ENCODE results near the gene TSNAX. TPM values are rescaled to one million over a fixed set of nuclear protein-coding genes. Genes with fewer than 3 reads are reported as not detected.

TSNAX gene
- total RNA-seq, 1 donor from 2014 or later, result 34.0 TPM

- no peak for TF ChIP-seq CTCF (conservative IDR thresholded peaks at IDR 0.05)
- Mint-ChIP-seq H3K4me3 (no peak overlapping the region), H3K4me1 (ENCODE audit: unreplicated experiment) (peaks cover 4% of the 10 kb centered on the region), H3K27me3 (no peaks in the 10 kb centered on the region), H3K27ac (no peak overlapping the region), H3K36me3 (peaks cover 40% of the 10 kb centered on the region), H3K9me3 (no peaks in the 10 kb centered on the region)
- no peak for DNase-seq (ENCODE audit: extremely low spot score, unreplicated experiment)
These were observed 16.6 kb downstream of the TSNAX start for GRCh38 chr1:231544943-231545592.

GRCh38 chr1:231546693-231547092 lies 18.2 kb downstream of the TSNAX start:
- DNase-seq (ENCODE audit: extremely low spot score, unreplicated experiment), result no peak
- Mint-ChIP-seq H3K4me1 (ENCODE audit: unreplicated experiment) (peaks cover 9% of the 10 kb centered on the region), H3K4me3 (no peak overlapping the region), H3K27me3 (no peaks in the 10 kb centered on the region), H3K36me3 (peaks cover 27% of the 10 kb centered on the region), H3K9me3 (no peaks in the 10 kb centered on the region), H3K27ac (no peak overlapping the region)
- TF ChIP-seq CTCF (conservative IDR thresholded peaks at IDR 0.05), result no peak

- DNase-seq (ENCODE audit: extremely low spot score, unreplicated experiment), result no peak
- TF ChIP-seq CTCF (conservative IDR thresholded peaks at IDR 0.05), result no peak
- Mint-ChIP-seq H3K27ac (no peak overlapping the region), H3K27me3 (no peaks in the 10 kb centered on the region), H3K4me3 (no peak overlapping the region), H3K9me3 (no peaks in the 10 kb centered on the region), H3K4me1 (ENCODE audit: unreplicated experiment) (peaks cover 9% of the 10 kb centered on the region), H3K36me3 (peaks cover 22% of the 10 kb centered on the region)
These were observed 21.4 kb downstream of the TSNAX start for GRCh38 chr1:231549733-231550447.

- DNase-seq (ENCODE audit: extremely low spot score, unreplicated experiment), result no peak
- peaks cover 9% of the 10 kb centered on the region for H3K4me1 Mint-ChIP-seq (ENCODE audit: unreplicated experiment)
- TF ChIP-seq CTCF (conservative IDR thresholded peaks at IDR 0.05), result peak; percentile 71
- peaks cover 22% of the 10 kb centered on the region for H3K36me3 Mint-ChIP-seq
- no peaks in the 10 kb centered on the region for H3K9me3 Mint-ChIP-seq
- no peaks in the 10 kb centered on the region for H3K27me3 Mint-ChIP-seq
- no peak overlapping the region for H3K27ac Mint-ChIP-seq
- H3K4me3 Mint-ChIP-seq, result no peak overlapping the region
These were observed 21.9 kb downstream of the TSNAX start for GRCh38 chr1:231550448-231550781.

- no peak for TF ChIP-seq CTCF (conservative IDR thresholded peaks at IDR 0.05)
- Mint-ChIP-seq H3K36me3 (peaks cover 17% of the 10 kb centered on the region), H3K27ac (no peak overlapping the region), H3K9me3 (no peaks in the 10 kb centered on the region), H3K4me1 (ENCODE audit: unreplicated experiment) (peaks cover 9% of the 10 kb centered on the region), H3K4me3 (no peak overlapping the region), H3K27me3 (no peaks in the 10 kb centered on the region)
- no peak for DNase-seq (ENCODE audit: extremely low spot score, unreplicated experiment)
These were observed 24.9 kb downstream of the TSNAX start for GRCh38 chr1:231553320-231553719.
